ENCODE results near the gene RNF213. TPM values are rescaled to one million over a fixed set of nuclear protein-coding genes. Genes with fewer than 3 reads are reported as not detected.

RNF213 gene
- total RNA-seq, 1 experiment from 2014 or later: 44.5 TPM

DNA sequence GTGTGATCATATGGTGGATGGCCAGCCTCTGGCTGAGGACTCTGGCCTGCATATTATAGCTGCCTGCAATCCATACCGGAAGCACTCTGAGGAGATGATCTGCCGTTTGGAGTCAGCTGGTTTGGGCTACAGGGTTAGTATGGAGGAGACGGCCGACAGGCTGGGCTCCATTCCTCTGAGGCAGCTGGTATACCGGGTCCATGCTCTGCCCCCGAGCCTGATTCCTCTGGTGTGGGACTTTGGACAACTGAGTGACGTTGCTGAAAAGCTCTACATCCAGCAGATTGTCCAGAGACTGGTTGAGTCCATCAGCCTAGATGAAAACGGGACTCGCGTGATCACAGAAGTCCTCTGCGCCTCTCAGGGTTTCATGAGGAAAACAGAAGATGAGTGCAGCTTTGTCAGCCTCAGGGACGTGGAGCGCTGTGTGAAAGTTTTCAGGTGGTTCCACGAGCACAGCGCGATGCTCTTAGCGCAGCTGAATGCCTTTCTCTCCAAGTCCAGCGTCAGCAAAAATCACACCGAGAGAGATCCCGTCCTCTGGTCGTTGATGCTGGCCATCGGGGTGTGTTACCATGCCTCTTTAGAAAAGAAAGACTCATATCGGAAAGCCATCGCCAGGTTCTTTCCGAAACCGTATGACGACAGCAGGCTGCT, 85.3 kb downstream of the RNF213 start:
- no peaks in the 10 kb centered on the region for H3K4me1 ChIP-seq (ENCODE audit: control insufficient read depth in 1 of 2, insufficient read depth in 2 of 2, low read length in 2 of 2)
- no peaks in the 10 kb centered on the region for H3K9me3 ChIP-seq (ENCODE audit: control insufficient read depth in 1 of 2, insufficient read depth in 1 of 2, low read depth in 1 of 2, low read length in 2 of 2)
- H3K9me2 ChIP-seq (ENCODE audit: insufficient read depth): no peaks in the 10 kb centered on the region
- H3K79me2 ChIP-seq (ENCODE audit: insufficient read depth, low read length): no peaks in the 10 kb centered on the region
- ChIA-PET CTCF (no interaction called here), POLR2A (no interaction called here), RAD21 (ENCODE audit: low non-redundant PET in 1 of 2, low total read pairs in 2 of 2, uncharacterized antibody in 2 of 2, unreplicated experiment in 2 of 2) (no interaction called here)
- DNase-seq (ENCODE audit: low read depth, low spot score) (no peak), ATAC-seq (no peak)
- no peak overlapping the region for H2AFZ ChIP-seq (ENCODE audit: low read depth, low read length, poor library complexity, severe bottlenecking)
- BruUV-seq (replicated peaks): no TSS peak
- H4K20me1 ChIP-seq (ENCODE audit: insufficient read depth): no peaks in the 10 kb centered on the region
- H3K27me3 ChIP-seq (ENCODE audit: insufficient read depth, low read length): no peaks in the 10 kb centered on the region
- H3K4me3 ChIP-seq (replicated peaks in 1 of 2; ENCODE audit: low read depth in 1 of 2, low read length in 2 of 2): no peak overlapping the region
- no peak overlapping the region for H3K4me2 ChIP-seq (ENCODE audit: low read length)
- TF ChIP-seq, protein P1, sequence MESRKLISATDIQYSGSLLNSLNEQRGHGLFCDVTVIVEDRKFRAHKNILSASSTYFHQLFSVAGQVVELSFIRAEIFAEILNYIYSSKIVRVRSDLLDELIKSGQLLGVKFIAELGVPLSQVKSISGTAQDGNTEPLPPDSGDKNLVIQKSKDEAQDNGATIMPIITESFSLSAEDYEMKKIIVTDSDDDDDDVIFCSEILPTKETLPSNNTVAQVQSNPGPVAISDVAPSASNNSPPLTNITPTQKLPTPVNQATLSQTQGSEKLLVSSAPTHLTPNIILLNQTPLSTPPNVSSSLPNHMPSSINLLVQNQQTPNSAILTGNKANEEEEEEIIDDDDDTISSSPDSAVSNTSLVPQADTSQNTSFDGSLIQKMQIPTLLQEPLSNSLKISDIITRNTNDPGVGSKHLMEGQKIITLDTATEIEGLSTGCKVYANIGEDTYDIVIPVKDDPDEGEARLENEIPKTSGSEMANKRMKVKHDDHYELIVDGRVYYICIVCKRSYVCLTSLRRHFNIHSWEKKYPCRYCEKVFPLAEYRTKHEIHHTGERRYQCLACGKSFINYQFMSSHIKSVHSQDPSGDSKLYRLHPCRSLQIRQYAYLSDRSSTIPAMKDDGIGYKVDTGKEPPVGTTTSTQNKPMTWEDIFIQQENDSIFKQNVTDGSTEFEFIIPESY (IDR thresholded peaks at IDR 0.05; ENCODE audit: extremely low read depth, insufficient replicate concordance, low read length): no peak
- TF ChIP-seq, protein P2, sequence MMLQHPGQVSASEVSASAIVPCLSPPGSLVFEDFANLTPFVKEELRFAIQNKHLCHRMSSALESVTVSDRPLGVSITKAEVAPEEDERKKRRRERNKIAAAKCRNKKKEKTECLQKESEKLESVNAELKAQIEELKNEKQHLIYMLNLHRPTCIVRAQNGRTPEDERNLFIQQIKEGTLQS (IDR thresholded peaks at IDR 0.05): no peak
- no peak for TF ChIP-seq POLR2AphosphoS5 (IDR thresholded peaks at IDR 0.05; ENCODE audit: low read depth, low read length)
- no peak for TF ChIP-seq CEBPB (IDR thresholded peaks at IDR 0.05; ENCODE audit: low read depth)
- TF ChIP-seq JUND (IDR thresholded peaks at IDR 0.05): no peak
- TF ChIP-seq ZFX (IDR thresholded peaks at IDR 0.05): no peak
- TF ChIP-seq EGR1 (IDR thresholded peaks at IDR 0.05; ENCODE audit: low read depth): no peak
- TF ChIP-seq TCF7L2 (IDR thresholded peaks at IDR 0.05; ENCODE audit: borderline replicate concordance, extremely low read depth, insufficient read depth, insufficient read length): no peak
- TF ChIP-seq CBX3 (IDR thresholded peaks at IDR 0.05; ENCODE audit: low read depth): no peak
- intact Hi-C loops (cut with micrococcal nuclease): no loop called here
- no peak overlapping the region for H3K27ac ChIP-seq (ENCODE audit: low read depth, low read length)
- peaks cover 12 to 32% of the 10 kb centered on the region in 2 experiments; a peak in 3 of 4 replicates for H3K36me3 ChIP-seq (ENCODE audit: control insufficient read depth in 1 of 2, insufficient read depth in 2 of 2, low read length in 2 of 2)
- H3K9ac ChIP-seq (ENCODE audit: low read length): no peak overlapping the region
